HG03571 (cell line): ENCODE measurements around the gene KASH5.
"Not testable (repeated sequence)": the region's sequence is repeated elsewhere in the genome, so short reads cannot be mapped to it uniquely, and the experiment has no call there.

Source experiments
- ATAC-seq: cut with Tn5 transposase; IDR thresholded peaks from one replicate; pipeline ENCODE4 v1.9.1; 2021; ENCODE audit not compliant: unreplicated experiment

The KASH5 gene

DNA sequence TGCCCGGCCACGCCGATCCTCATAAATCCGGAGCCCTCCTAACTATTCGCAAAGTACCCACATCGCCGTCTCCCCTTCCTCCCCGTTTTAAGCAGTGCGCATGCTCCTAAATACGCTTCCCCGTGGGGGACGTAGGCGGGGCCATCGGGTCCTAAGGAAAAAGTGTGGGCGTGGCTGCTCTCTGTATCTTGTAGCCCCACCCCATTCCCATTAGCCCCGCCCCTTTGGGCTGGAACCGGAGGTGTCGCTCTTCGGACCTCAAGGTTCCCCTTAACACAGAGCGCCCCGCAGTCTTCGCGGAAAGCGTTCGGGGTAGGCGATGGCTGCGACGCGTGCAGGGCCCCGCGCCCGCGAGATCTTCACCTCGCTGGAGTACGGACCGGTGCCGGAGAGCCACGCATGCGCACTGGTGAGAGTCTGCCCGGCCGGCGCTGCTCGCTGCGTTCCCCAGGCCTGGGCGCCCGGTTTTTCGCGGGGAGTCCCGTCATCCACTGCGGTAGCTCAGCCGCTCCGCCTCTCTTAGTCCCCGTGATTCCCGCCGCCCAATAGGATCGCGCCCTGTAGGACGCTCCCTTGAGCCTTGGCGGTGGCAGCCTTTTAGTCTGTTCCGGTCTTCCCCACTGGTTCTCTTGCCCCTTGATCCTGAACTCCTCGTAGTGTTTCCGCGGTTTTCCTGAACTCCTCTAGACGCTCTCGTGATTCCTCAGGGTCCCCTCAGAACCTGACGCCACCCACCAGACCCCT, 65.1 kb downstream of the KASH5 start, which contains the start of gene ALDH16A1:
Gene ALDH16A1 (plus strand): TSS at position 213 of the 744 bp plus-strand sequence. CDS start 107 bp downstream, at position 320.
- peak; percentile 63 for ATAC-seq

DNA sequence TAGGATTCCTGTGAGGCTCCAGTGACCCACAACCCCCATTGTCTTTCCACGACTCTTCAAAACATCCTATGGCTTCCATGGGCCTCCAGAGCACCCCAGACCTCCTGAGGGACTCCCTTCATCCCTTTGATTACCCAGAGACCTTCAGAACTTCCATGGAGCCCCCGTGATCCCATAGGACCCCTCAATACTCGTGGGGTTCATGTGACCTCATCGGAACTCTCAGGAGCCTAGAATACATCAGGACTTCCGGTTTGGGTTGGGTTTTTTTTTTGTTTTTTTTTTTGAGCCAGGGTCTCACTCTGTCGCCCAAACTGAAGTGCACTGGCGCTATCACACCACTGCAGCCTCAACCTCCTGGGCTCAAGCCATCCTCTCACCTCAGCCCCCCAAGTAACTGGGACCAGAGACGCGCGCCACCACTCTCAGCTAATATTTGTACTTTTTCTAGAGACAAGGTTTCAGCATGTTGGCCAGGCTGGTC, 65.8 kb downstream of the KASH5 start:
- no peak for ATAC-seq

DNA sequence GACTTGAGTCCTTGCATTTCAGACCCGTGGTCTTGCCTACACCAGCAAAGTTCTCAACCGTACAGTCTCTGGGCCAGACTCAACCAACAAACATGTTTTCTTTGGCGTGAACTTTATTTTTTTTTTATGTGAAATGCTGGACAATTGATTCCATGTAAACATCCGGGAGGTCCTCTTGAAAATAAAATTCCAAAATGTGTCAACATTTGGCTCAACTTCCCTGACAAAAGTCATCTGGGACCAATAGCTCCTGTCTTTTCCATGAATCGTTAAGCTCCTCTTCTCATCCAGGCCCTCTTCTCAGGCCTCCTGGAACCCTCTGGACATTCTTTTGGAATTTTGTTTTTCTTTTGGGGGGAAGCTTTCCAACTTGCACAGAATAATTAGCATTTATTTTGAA, 67.7 kb downstream of the KASH5 start:
- no peak for ATAC-seq

DNA sequence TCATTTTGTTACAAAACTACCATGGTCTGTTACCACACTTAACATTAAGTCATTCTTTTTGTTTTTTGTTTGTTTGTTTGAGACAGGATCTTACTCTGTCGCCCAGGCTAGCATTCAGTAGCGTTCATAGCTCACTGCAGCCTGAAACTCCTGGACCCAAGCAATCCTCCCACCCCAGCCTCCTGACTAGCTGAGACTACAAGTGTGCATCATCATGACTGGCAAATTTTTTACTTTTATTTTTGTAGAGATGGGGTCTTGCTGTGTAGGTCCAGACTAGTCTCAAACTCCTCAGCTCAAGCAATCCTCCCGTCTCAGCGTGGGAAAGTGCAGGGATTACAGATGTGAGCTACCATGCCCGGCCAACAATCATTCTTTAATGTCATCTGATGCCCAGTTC, 68.3 kb downstream of the KASH5 start:
- ATAC-seq = no peak

DNA sequence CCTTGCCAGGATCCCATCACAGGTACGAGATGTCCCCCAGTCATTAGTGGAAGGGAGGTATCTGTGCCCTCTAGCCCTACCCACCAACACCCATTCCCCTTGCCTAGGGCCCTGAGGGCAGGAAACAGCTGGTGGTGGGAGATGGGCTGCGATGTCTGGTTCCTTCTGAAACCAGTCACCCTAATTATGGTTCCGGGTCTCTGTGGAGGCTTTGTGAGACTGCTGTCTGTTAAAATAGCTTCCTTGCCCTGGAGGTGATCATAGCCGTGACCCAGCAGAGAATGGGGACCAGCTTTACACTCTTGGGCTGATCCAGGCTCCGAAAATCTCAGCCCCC, 70.5 kb downstream of the KASH5 start:
- ATAC-seq = no peak

DNA sequence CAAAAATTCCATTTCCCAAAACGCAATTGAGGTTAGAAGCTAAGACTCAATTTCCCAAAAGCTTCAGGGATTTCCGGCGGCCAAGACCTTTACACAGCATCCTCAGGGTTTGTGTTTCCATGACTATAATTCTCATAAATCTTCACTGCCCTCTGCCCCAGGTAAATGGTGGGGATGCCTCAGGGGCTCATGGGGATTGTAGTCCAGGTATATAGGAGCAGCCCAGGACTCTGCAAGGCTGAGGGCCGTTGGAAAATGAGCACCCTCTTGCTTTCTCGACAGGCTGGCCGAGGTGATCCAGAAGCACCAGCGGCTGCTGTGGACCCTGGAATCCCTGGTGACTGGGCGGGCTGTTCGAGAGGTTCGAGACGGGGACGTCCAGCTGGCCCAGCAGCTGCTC, 71.3 kb downstream of the KASH5 start:
- ATAC-seq = no peak

DNA sequence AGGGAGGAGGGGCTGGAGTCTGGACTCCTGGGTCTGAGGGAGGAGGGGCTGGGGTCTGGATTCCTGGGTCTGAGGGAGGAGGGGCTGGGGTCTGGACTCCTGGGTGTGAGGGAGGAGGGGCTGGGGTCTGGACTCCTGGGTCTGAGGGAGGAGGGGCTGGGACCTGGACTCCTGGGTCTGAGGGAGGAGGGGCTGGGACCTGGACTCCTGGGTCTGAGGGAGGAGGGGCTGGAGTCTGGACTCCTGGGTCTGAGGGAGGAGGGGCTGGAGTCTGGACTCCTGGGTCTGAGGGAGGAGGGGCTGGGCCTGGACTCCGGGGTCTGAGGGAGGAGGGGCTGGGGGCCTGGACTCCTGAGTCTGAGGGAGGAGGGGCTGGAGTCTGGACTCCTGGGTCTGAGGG, 73.1 kb downstream of the KASH5 start:
- not testable (repeated sequence) for ATAC-seq

DNA sequence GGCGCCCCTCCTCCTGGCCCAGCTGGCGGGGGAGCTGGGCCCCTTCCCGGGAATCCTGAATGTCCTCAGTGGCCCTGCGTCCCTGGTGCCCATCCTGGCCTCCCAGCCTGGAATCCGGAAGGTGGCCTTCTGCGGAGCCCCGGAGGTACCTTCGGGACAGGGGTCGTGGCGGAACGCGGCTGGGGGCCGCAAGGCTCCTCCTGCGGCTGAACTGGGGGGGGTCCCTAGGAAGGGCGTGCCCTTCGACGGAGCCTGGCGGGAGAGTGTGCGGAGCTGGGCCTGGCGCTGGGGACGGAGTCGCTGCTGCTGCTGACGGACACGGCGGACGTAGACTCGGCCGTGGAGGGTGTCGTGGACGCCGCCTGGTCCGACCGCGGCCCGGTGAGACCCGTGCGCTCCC, 73.6 kb downstream of the KASH5 start:
- no peak for ATAC-seq

DNA sequence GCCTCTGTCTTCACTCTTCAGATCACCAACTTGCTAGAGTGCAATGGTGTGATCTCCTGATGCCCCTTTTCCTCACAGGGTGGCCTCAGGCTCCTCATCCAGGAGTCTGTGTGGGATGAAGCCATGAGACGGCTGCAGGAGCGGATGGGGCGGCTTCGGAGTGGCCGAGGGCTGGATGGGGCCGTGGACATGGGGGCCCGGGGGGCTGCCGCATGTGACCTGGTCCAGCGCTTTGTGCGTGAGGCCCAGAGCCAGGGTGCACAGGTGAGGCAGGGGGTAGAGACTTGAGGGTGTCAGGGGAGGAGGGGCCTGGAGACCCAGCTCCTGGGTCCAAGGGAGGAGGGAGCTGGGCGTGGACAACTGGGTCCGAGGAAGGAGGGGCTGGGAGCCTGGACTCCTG, 74.4 kb downstream of the KASH5 start:
- ATAC-seq = no peak

DNA sequence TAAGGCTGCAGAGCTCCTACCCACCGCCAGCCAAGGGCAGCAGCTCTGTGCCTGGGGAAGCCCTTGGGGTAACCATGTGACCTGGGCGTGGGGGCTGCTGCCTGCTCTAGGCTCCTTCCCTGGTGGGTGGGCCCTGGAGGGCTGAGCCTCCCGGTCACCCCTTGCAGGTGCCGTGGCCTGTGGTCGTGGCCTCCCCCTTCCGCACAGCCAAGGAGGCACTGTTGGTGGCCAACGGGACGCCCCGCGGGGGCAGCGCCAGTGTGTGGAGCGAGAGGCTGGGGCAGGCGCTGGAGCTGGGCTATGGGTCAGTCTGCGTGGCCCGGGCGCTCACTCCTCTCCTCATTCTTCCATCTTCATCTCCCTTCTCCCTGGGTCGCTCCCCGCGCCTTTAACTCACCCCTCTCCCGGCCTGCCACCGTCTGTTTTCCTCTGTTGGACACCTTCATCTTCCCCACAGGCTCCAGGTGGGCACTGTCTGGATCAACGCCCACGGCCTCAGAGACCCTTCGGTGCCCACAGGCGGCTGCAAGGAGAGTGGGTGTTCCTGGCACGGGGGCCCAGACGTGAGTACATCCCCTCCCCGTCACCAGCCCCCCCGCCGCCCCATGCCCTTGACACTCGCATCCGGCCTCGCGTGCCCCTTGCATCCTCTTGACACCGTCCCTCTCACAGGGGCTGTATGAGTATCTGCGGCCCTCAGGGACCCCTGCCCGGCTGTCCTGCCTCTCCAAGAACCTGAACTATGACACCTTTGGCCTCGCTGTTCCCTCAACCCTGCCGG, 76.1 kb downstream of the KASH5 start:
- no peak for ATAC-seq

DNA sequence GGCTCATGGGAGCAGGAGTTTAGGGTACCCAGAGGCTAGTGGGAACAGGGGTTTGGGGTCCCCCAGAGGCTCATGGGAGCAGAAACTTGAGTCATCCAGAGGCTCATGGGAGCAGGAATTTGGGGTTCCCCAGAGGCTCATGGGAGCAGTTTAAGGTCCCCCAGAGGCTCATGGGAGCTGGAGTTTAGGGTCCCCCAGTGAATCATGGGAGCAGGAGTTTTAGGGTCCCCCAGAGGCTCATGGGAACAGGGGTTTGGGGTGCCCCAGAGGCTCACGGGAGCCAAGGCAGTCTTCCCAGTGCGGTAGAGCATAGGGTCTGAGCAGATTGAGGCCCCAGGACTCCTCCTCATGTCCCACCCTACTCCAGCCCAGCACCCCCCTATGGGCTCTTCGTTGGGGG, 77.3 kb downstream of the KASH5 start:
- no peak for ATAC-seq
